HCT116 (cell line): ENCODE data around the gene FHOD3.

Experiments used
- CTCF ChIP-seq, 3 experiments: fragments of 200-600 bp in 1 of 3; sonication (generic) in 1 of 3; IDR thresholded peaks in 2 of 3; conservative IDR thresholded peaks in 1 of 3; 2 replicates each; pipeline ENCODE4 v1.5.1; 2012 to 2017; ENCODE audit warnings: low read depth in 2 of 3, low read length in 2 of 3, antibody characterized with exemption in 1 of 3, borderline replicate concordance in 1 of 3, control low read depth in 1 of 3, mild to moderate bottlenecking in 1 of 3, mixed read lengths in 1 of 3, mixed run types in 1 of 3, moderate library complexity in 1 of 3; ENCODE audit not compliant: insufficient read depth in 1 of 3
- EGR1 ChIP-seq: IDR thresholded peaks from 2 replicates; pipeline ENCODE4 v1.6.1; 2012; ENCODE audit warnings: low read depth
- ELF1 ChIP-seq: IDR thresholded peaks from 2 replicates; pipeline ENCODE4 v1.6.1; 2012; ENCODE audit warnings: low read depth, borderline replicate concordance
- EZH2 ChIP-seq: fragments of 200-600 bp; sonication (generic); IDR thresholded peaks from 2 replicates; pipeline ENCODE4 v1.6.1; 2017; ENCODE audit warnings: antibody characterized with exemption, mixed run types
- EZH2phosphoT487 ChIP-seq: fragments of 200-600 bp; IDR thresholded peaks from 2 replicates; pipeline ENCODE4 v1.6.1; 2018; ENCODE audit warnings: antibody characterized with exemption, borderline replicate concordance
- JUND ChIP-seq: IDR thresholded peaks from 2 replicates; pipeline ENCODE4 v1.6.1; 2012
- POLR2A ChIP-seq: IDR thresholded peaks from 2 replicates; pipeline ENCODE4 v1.7.0; 2011; ENCODE audit warnings: borderline replicate concordance; ENCODE audit not compliant: insufficient read depth, insufficient read length; ENCODE audit errors: extremely low read depth
- POLR2AphosphoS5 ChIP-seq: IDR thresholded peaks from 2 replicates; pipeline ENCODE4 v1.6.1; 2011; ENCODE audit warnings: mild to moderate bottlenecking, low read depth, low read length, moderate library complexity
- REST ChIP-seq: IDR thresholded peaks from 2 replicates; pipeline ENCODE4 v1.6.1; 2012; ENCODE audit warnings: low read depth
- SIN3A ChIP-seq: IDR thresholded peaks from 2 replicates; pipeline ENCODE4 v1.6.1; 2012; ENCODE audit warnings: low read depth
- YY1 ChIP-seq: IDR thresholded peaks from 2 replicates; pipeline ENCODE4 v1.6.1; 2011; ENCODE audit warnings: low read length, low read depth, moderate library complexity, mild to moderate bottlenecking; ENCODE audit not compliant: insufficient replicate concordance; ENCODE audit errors: extremely low read depth

- TF ChIP-seq CTCF (IDR thresholded peaks at IDR 0.05 in 2 of 3, conservative IDR thresholded peaks at IDR 0.05 in 1 of 3; ENCODE audit: borderline replicate concordance in 1 of 3, insufficient read depth in 1 of 3, low read depth in 2 of 3, low read length in 2 of 3) (no peak), YY1 (no peak), POLR2A (no peak), EGR1 (no peak), REST (no peak), JUND (no peak), POLR2AphosphoS5 (no peak), EZH2phosphoT487 (no peak), SIN3A (no peak), ELF1 (no peak), EZH2 (no peak)
Measured at GRCh38 chr18:36501100-36501499, 203.6 kb downstream of the FHOD3 start.
